ENCODE data around the gene VAV2.
"Not testable (repeated sequence)": the region's sequence is repeated elsewhere in the genome, so short reads cannot be mapped to it uniquely, and the experiment has no call there.

Gene VAV2

GRCh38 chr9:133961226-133962165, 30.6 kb downstream of the VAV2 start:
- TF ChIP-seq, protein P1, sequence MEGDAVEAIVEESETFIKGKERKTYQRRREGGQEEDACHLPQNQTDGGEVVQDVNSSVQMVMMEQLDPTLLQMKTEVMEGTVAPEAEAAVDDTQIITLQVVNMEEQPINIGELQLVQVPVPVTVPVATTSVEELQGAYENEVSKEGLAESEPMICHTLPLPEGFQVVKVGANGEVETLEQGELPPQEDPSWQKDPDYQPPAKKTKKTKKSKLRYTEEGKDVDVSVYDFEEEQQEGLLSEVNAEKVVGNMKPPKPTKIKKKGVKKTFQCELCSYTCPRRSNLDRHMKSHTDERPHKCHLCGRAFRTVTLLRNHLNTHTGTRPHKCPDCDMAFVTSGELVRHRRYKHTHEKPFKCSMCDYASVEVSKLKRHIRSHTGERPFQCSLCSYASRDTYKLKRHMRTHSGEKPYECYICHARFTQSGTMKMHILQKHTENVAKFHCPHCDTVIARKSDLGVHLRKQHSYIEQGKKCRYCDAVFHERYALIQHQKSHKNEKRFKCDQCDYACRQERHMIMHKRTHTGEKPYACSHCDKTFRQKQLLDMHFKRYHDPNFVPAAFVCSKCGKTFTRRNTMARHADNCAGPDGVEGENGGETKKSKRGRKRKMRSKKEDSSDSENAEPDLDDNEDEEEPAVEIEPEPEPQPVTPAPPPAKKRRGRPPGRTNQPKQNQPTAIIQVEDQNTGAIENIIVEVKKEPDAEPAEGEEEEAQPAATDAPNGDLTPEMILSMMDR (IDR thresholded peaks at IDR 0.05; ENCODE audit: borderline replicate concordance, control extremely low read depth, extremely low read depth, insufficient read depth, missing control alignments): no peak
- peak; percentile 73 for DNase-seq (ENCODE audit: low spot score)
- in situ Hi-C loops (cut with MboI; ENCODE audit: low sequenced_read_pairs, unreplicated experiment): no loop called here

DNA sequence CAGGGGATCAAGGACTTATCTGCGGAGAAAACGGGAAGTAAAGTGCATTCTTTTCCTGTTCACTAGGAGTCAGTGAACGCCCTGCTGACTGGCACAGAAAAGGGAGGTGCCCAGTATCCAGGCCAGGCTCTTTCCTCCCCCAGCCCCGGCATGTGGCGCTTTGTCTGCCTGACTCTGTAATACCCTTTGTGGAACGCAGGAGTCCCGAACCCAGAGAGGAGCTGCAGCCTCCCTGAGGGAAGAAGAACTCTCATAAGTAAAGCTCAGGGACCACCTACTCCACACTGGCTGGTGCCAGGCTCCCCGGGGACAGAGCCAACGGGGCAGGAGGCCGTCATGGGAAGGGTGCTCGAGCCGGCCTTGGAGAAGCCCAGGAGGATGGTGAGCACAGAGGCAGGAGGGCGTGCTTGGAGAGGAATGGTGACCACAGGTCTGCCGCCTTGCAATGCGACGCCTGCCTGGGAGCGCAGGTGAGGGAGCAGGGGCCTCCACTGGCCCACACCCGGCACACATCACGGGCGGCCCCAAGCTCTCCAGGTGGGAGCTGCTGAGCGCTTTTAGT, 31.5 kb downstream of the VAV2 start:
- TF ChIP-seq, protein P1 (IDR thresholded peaks at IDR 0.05; ENCODE audit: borderline replicate concordance, control extremely low read depth, extremely low read depth, insufficient read depth, missing control alignments): no peak
- in situ Hi-C loops (cut with MboI; ENCODE audit: low sequenced_read_pairs, unreplicated experiment): no loop called here
- no peak for DNase-seq (ENCODE audit: low spot score)

DNA sequence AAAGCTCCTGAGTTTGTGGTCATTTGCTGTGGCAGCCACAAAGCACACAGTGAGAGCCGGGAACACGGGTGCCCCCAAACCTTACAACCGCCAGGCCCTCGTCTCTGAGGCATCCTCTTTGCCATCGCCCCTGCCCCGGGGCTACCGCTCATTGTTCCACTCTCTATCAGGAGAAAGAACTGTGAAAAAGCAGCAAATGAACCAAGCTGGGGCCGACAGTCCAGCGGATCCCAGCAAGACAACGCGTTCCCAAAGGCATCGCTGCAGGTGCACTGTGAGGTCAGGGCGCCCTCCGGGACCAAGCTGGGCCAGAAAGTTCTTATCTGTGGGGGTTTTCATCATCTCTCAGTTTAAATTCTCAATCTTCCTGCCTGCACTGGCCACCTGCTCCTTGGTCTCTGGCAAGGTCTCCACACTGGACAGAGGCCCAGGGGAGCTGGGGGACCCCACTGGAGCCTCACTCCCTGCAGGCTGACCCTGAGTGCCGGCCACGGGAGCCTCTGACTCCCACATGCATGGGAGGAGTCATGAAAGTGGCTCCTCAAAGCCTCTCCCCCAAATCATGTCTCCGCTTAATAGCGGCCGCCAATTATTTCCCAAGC, 32.1 kb downstream of the VAV2 start:
- in situ Hi-C loops (cut with MboI; ENCODE audit: low sequenced_read_pairs, unreplicated experiment): no loop called here
- no peak for DNase-seq (ENCODE audit: low spot score)
- TF ChIP-seq, protein P1 (IDR thresholded peaks at IDR 0.05; ENCODE audit: borderline replicate concordance, control extremely low read depth, extremely low read depth, insufficient read depth, missing control alignments): no peak

- DNase-seq (ENCODE audit: low spot score): no peak
- in situ Hi-C loops (cut with MboI; ENCODE audit: low sequenced_read_pairs, unreplicated experiment): no loop called here
- TF ChIP-seq, protein P1 (IDR thresholded peaks at IDR 0.05; ENCODE audit: borderline replicate concordance, control extremely low read depth, extremely low read depth, insufficient read depth, missing control alignments): no peak
These were observed 33.0 kb downstream of the VAV2 start for GRCh38 chr9:133959171-133959570.

DNA sequence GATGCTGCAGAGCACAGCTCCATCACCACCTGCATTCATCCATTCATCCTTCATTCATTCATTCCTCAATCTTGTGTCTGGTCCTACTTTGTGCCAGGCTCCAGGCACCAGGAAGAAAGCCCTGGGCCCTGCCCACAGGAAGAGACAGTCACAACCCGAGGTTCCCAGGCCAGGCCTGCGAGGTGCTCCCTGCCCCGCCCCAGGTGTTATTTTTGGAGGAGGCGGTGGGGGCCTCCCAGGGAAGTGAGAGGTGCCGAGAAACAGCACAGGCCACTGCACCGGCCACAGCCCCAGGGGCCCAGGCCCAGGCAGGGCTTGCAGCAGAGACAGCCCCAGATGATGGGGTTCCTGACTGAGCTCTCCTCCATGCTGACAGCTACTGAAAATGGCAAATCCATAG, 33.4 kb downstream of the VAV2 start:
- in situ Hi-C loops (cut with MboI; ENCODE audit: low sequenced_read_pairs, unreplicated experiment): no loop called here
- DNase-seq (ENCODE audit: low spot score): peak; percentile 82
- TF ChIP-seq, protein P1 (IDR thresholded peaks at IDR 0.05; ENCODE audit: borderline replicate concordance, control extremely low read depth, extremely low read depth, insufficient read depth, missing control alignments): no peak

GRCh38 chr9:133957772-133958171, 34.4 kb downstream of the VAV2 start:
- in situ Hi-C loops (cut with MboI; ENCODE audit: low sequenced_read_pairs, unreplicated experiment); DNase-seq (ENCODE audit: low spot score): not testable (repeated sequence)

- TF ChIP-seq, protein P1 (IDR thresholded peaks at IDR 0.05; ENCODE audit: borderline replicate concordance, control extremely low read depth, extremely low read depth, insufficient read depth, missing control alignments): no peak
- no peak for DNase-seq (ENCODE audit: low spot score)
- in situ Hi-C loops (cut with MboI; ENCODE audit: low sequenced_read_pairs, unreplicated experiment): no loop called here
These were observed 34.8 kb downstream of the VAV2 start for GRCh38 chr9:133957328-133957727.

All from GM13976 (cell line).